HT1080 (cell line): ENCODE measurements around the gene OR5K3. TPM values are rescaled to one million over a fixed set of nuclear protein-coding genes. Genes with fewer than 3 reads are reported as not detected.
"Not testable (repeated sequence)": the region's sequence is repeated elsewhere in the genome, so short reads cannot be mapped to it uniquely, and the experiment has no call there.

Experiments
- DNase-seq: peaks from one replicate; pipeline ENCODE4 v3.0.0-alpha.2; 2015; ENCODE audit warnings: low read depth
- polyA plus RNA-seq, 2 experiments: library from polyadenylated mRNA; depleted of rRNA; stranded (reverse); fragments of >200 nt; gene quantifications; 2 replicates each; pipeline ENCODE4 v1.2.3, GENCODE V29; 2015
- total RNA-seq: library from RNA; depleted of rRNA; stranded (reverse); fragments of >200 nt; shearing (Covaris generic); gene quantifications from 2 replicates; pipeline ENCODE4 v1.2.3, GENCODE V29; 2014; rRNA removed

OR5K3 gene
- not detected in 2 replicates for total RNA-seq
- polyA plus RNA-seq (2015; cell fraction: cytosol; rRNA removed) = not detected in 2 replicates
- polyA plus RNA-seq (2015; cell fraction: nucleus; rRNA removed) = not detected in 2 replicates

DNA sequence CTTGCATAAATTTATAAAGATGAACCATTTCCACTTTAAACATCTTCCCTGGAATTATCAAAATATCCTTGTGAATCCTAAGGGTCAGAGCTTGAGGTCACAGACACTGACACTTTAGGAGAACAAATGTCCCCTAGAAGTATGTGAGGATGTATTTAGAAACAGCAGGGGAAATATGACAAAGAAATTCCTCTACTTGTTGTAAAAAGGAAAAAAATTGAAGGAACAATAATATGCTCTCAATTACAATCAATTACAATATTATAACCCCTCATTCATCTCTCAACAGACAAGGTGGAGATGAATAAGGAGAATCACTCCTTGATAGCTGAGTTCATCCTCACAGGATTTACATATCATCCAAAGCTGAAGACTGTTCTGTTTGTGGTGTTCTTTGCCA lies at the start of gene OR5K3:
Gene OR5K3 (plus strand): TSS at position 301 of the 400 bp plus-strand sequence. CDS start 0 bp downstream, at position 301.
- no peak for DNase-seq

DNA sequence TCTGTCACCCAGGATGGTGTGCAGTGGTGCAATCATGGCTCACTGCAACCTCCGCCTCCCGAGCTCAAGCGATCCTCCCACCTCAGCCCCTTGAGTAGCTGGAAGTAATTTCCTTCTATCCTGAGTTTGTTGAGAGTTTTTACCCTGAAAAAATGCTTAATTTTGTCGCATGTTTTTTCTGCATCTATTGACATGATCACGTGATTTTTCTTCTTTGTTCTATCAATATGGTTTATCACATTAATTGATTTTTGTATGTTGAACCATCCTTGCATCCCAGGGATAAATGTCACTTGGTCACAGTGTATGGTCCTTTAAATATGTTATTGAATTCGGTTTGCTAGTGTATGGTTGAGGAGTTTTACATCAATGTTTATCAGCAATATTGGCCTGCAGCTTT lies 48.7 kb upstream of the OR5K3 start:
- DNase-seq = no peak

GRCh38 chr3:98343647-98344507 lies 46.6 kb upstream of the OR5K3 start:
- DNase-seq = peak; percentile 42

DNA sequence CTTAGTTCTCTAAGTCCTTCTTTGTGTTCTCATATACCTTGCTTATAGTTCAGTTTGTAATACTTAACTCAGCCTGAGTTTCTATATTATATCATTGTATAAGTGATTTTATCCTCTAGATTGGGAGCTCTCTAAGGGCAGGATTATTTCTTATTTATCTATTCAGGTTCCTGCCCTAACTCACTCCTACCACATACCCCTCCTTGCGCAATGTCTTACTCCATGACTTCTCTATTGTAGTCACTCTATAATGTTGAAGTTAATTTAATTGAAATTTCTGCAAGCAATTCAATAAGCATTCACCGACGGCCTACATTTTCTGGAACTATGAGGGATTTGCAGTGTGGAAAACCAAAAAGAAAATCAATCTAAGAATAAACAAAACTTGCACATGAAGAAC lies 40.4 kb upstream of the OR5K3 start:
- no peak for DNase-seq

- no peak for DNase-seq
Measured at GRCh38 chr3:98353554-98353953, 36.9 kb upstream of the OR5K3 start, which contains the start of gene OR5K4. Gene OR5K4, plus strand, starts transcription at chr3:98353854. Its CDS starts 0 bp downstream, at chr3:98353854.

- DNase-seq = no peak
Measured at GRCh38 chr3:98359250-98359649, 31.2 kb upstream of the OR5K3 start.

GRCh38 chr3:98359993-98360675 lies 30.3 kb upstream of the OR5K3 start:
- DNase-seq = peak; percentile 60

DNA sequence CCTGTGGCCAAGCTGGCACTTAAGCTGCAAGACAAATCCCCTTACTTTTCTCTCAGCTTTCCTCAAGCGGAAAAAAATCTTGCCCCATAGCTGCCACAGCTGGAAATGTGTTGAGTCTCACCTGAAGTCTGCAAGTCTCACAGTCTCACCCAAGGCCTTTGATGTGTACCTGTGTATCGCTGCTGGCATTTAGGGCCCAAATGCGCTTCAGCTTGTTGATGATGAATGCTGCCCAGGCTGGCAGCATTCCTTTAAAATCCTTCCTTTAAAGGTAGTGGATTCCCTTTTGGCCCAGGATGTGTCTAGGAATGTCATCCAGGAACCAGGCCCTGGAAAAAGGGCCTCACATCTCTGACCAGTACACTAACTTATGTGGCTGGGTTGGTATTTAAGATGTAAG lies 29.8 kb upstream of the OR5K3 start:
- DNase-seq = no peak

GRCh38 chr3:98361289-98361688 lies 29.2 kb upstream of the OR5K3 start:
- no peak for DNase-seq

DNA sequence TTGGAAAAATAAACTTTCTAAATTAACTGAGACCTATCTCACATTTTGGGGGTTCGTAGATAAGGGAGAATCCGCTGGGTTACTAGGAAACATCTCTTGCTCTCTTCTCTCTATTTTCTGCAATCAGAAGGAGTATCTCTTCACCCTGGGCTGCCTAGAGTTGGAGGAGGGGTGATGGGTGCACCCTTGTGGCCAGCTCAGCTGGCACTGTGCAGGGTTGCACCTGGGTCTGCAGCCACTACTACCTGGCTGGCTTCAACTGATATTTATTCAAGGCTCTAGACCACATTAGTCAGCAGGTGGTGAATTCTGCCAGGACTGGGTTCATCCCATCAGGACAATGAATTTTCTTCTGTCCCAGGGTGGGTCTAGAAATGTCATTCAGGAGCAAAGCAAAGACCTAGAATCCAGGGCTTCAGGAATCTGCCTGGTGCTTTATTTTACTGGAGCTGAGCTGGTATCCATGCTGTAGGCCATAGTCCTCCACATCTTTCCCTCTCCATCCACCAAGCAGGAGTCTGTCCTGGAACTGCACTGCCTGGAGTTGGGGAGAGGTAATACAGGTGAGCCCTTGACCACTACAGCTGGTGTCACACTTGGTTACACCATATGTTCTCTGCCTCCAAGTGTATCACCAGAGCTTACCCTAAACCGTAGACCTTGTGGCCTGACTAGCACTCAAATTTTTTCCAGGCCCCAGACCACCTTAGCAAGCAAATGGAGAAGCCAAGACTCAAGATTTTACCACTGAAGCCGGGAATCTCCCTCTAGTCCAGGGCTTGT lies 22.8 kb upstream of the OR5K3 start:
- DNase-seq = no peak

DNA sequence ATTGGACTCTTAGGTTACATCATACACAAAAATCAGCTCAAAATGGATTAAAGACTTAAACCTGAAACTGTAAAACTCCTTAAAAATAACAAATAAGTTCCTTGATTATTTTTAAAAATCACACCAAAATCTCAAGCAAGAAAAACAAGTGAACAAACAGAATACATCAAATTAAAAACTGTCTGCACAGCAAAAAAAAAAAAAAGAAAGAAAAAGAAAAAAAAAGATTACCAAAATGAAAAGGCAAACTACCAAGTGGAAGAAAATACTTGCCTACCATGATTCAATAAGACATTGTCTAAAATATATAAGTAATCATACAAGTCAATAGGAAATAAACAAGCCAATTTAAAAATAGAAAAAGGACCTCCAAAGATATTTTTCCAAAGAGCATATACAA lies 19.3 kb upstream of the OR5K3 start:
- no peak for DNase-seq

DNA sequence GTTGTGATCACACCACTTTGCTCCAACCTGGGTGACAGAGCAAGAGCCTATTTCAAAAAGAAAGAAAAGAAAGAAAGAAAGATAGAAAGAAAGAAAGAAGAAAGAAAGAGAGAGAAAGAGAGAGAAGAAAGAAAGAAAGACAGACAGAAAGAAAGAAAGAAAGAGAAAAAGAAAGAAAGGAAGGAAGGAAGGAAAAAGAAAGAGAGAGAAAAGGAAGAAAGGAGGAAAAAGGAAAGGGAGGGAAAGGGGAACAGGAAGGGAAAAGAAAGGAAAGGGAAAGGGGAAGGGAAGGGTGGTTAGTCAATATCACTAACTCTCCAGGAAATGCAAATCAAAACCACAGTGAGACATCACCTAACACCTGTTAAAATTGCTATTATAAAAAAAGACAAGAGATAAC lies 18.6 kb upstream of the OR5K3 start:
- no peak for DNase-seq

DNA sequence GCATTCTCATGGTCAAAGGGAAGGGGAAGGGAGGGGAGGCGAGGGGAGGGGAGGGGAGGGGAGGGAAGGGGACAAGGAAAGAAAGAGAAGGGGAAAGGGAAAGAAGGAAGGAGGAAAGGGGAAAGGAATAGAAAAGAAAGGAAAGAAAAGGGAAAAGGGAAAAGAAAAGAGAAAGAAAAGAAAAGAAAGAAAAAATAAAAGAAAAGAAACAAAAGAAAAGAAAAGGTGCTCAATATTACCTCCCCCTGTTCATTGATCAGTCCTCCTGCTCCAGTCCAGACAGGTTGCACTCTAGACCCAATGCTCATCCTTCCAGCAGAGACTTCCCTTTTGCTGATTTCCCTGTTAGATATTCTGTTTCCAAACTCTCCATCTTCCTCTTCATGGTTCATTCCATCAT lies 18.0 kb upstream of the OR5K3 start:
- DNase-seq = no peak

- DNase-seq = no peak
Measured at GRCh38 chr3:98376631-98377030, 13.8 kb upstream of the OR5K3 start.

DNA sequence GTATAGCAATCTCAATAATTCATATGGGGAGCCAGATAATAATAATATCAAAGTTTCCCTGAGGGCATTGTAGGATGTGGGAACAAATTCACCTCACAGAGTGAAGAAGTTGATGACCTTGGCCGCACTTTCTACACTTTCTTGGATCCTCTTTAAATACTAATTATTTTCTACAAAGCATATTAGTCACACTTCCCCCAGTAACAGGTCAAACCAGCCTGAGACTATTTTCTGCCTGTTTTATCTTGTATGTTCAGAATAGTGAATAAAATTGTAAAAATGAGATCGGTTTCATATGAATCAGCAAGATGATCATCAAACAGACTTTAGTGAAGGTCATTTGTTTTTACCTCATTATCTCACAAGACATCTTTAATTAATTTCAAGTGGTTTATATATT lies 2.3 kb upstream of the OR5K3 start:
- no peak for DNase-seq

DNA sequence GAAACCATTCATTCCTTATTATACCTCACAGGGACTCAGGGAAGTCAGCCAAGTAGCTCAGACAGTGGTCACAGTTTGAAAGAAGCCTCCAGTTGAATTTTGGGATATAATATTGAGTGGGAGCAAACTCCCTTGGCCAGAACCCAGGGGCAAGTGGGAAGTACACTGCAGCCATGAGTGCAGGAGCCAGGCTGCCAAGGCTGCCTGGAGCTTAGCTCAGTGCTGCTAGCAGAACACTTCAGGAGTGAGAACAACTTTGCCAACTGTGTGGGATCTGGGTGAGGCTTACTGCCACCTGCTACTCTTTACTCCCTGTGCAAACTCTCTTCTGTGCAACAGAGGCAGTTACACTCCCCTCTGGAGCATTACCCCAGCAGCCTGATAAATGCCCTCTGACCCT lies 4.6 kb downstream of the OR5K3 start:
- no peak for DNase-seq

DNA sequence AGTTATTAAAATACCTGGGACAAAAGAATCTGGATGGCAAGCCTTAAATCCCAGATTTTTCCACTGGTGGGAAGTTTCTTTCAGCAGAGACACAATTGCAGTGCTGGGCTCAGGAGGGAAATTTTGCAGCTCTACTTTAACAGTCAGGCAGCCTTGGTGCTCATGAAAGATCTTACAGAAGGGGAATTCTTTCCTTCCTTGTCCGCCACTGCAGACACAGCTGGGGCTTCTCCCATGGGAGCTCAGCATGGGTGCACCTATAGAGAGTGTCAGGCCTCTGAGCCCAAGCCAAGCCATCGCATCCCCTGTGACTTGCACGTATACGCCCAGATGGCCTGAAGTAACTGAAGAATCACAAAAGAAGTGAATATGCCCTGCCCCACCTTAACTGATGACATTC lies 6.0 kb downstream of the OR5K3 start:
- not testable (repeated sequence) for DNase-seq

- DNase-seq = no peak
Measured at GRCh38 chr3:98398513-98398912, 8.0 kb downstream of the OR5K3 start.

GRCh38 chr3:98402507-98402906 lies 12.0 kb downstream of the OR5K3 start:
- DNase-seq = no peak

- no peak for DNase-seq
Measured at GRCh38 chr3:98404010-98404409, 13.5 kb downstream of the OR5K3 start.

GRCh38 chr3:98406034-98406433 lies 15.6 kb downstream of the OR5K3 start:
- DNase-seq = no peak

DNA sequence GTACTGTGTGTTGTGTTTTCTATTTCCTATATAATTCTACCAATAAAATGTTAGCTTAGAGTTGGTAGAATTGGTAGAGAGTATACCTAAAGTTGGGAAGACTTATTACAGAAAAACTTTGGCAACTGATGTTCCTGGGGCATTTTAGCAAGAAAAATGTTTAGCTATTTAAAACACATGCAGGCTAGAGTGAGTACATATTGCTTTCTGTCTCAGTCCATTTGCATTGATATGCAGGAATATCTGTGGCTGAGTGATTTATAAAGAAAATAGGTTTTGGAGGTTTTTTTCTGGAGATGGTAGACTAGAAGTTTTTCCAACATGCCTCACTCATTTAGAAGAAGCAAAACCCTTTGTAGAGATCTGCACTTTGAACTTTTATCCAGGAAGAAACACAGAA lies 42.1 kb downstream of the OR5K3 start:
- DNase-seq = no peak
